Lung (tissue), 16 donors: ENCODE data around the gene CPLANE2. TPM values are rescaled to one million over a fixed set of nuclear protein-coding genes. Genes with fewer than 3 reads are reported as not detected.

Experiments used
- ATAC-seq: fragments of 200-7000 bp; cut with Tn5 transposase; one replicate; pipeline ENCODE4 v1.9.1; 2020; ENCODE audit warnings: moderate number of reproducible peaks; ENCODE audit not compliant: insufficient read depth, low FRiP score
- DNase-seq, 3 donors: peaks; one replicate each; pipeline ENCODE4 v3.0.0-alpha.2; 2013 to 2017
- H3K27ac ChIP-seq, 2 donors: one replicate each; pipeline ENCODE4 v1.5.1; 2013; ENCODE audit warnings: mild to moderate bottlenecking in 2 of 2, moderate library complexity in 2 of 2, control low read depth in 1 of 2, inconsistent platforms in 1 of 2, low read depth in 1 of 2, low read length in 1 of 2
- H3K27me3 ChIP-seq, 3 donors: one replicate each; pipeline ENCODE4 v1.5.1; 2013; ENCODE audit warnings: low read length in 2 of 3; ENCODE audit not compliant: control insufficient read depth in 3 of 3, insufficient read depth in 3 of 3
- H3K36me3 ChIP-seq, 4 donors: one replicate each; pipeline ENCODE4 v1.5.1; 2013; ENCODE audit warnings: low read length in 4 of 4, mild to moderate bottlenecking in 1 of 4, moderate library complexity in 1 of 4; ENCODE audit not compliant: control insufficient read depth in 4 of 4, insufficient read depth in 4 of 4
- H3K4me1 ChIP-seq, 5 donors: one replicate each; pipeline ENCODE4 v1.5.1; 2013; ENCODE audit warnings: low read length in 5 of 5, mild to moderate bottlenecking in 2 of 5, moderate library complexity in 1 of 5; ENCODE audit not compliant: control insufficient read depth in 5 of 5, insufficient read depth in 5 of 5
- H3K4me3 ChIP-seq: one replicate; pipeline ENCODE4 v1.5.1; 2013; ENCODE audit warnings: mild to moderate bottlenecking, control low read depth, moderate library complexity
- H3K9ac ChIP-seq, 2 donors: one replicate each; pipeline ENCODE4 v1.5.1; 2013; ENCODE audit warnings: low read length in 2 of 2, control low read depth in 1 of 2; ENCODE audit not compliant: insufficient read depth in 1 of 2
- H3K9me3 ChIP-seq, 4 donors: one replicate each; pipeline ENCODE4 v1.5.1; 2013; ENCODE audit warnings: low read length in 3 of 4, mild to moderate bottlenecking in 1 of 4, moderate library complexity in 1 of 4; ENCODE audit not compliant: control insufficient read depth in 4 of 4, insufficient read depth in 3 of 4
- WGBS, 2 donors: extraction: QIAGEN DNeasy Blood & Tissue Kit; methylation state at CpG; one replicate each; pipeline ENCODE4 v1.1.7; 2013; 5-methylcytosine and 5-hydroxymethylcytosine counted together
- long read RNA-seq, 5 donors: transcript quantifications; one replicate each; lab custom pipeline, GENCODE V29; 2026
- polyA plus RNA-seq, 2 donors: library from polyadenylated mRNA; stranded (reverse); fragments of 200-250 nt; gene quantifications; one replicate each; pipeline ENCODE4 v1.2.1, GENCODE V29; 2013
- total RNA-seq, 2 donors: library from RNA; depleted of rRNA in 1 of 2; stranded (reverse); fragments of >200 nt in 1 of 2; gene quantifications; one replicate each; pipeline ENCODE4 v1.2.1, GENCODE V29; 2014 to 2021
- TF ChIP-seq, protein P1 (sequence below): IDR thresholded peaks from 2 replicates; pipeline ENCODE4 v1.5.1; 2012; ENCODE audit warnings: mild to moderate bottlenecking; ENCODE audit errors: control extremely low read depth, extremely low read depth
- donor health status: control.
- donor health status: control.
- donor health status: Bipolar disorder and iron deficiency.
- donor health status: healthy.
- donor health status: DM: yes; HTN: yes; CAD: no.

Gene CPLANE2, protein sequence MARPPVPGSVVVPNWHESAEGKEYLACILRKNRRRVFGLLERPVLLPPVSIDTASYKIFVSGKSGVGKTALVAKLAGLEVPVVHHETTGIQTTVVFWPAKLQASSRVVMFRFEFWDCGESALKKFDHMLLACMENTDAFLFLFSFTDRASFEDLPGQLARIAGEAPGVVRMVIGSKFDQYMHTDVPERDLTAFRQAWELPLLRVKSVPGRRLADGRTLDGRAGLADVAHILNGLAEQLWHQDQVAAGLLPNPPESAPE
- total RNA-seq, result 10 to 100 TPM in 1 of 2 donors, 1 to 10 TPM in 1; 4.5 to 13.7 TPM
- 1 to 10 TPM; 5.3 to 5.9 TPM for polyA plus RNA-seq
- long read RNA-seq, donor 1, partial matches to known transcripts, result 0 of 3 reads
- long read RNA-seq, donor 1, other reads (novel, unspliced or antisense), result 0 of 3 reads
- long read RNA-seq, donor 2, partial matches to known transcripts, result 0 of 1 reads
- long read RNA-seq, donor 2, other reads (novel, unspliced or antisense), result 0 of 1 reads
- long read RNA-seq, donor 3, result 0 reads
- long read RNA-seq, donor 4, partial matches to known transcripts, result 0 of 1 reads
- long read RNA-seq, donor 4, other reads (novel, unspliced or antisense), result 0 of 1 reads
- long read RNA-seq, donor 5, partial matches to known transcripts, result 0 of 2 reads
- long read RNA-seq, donor 5, other reads (novel, unspliced or antisense), result 0 of 2 reads

DNA sequence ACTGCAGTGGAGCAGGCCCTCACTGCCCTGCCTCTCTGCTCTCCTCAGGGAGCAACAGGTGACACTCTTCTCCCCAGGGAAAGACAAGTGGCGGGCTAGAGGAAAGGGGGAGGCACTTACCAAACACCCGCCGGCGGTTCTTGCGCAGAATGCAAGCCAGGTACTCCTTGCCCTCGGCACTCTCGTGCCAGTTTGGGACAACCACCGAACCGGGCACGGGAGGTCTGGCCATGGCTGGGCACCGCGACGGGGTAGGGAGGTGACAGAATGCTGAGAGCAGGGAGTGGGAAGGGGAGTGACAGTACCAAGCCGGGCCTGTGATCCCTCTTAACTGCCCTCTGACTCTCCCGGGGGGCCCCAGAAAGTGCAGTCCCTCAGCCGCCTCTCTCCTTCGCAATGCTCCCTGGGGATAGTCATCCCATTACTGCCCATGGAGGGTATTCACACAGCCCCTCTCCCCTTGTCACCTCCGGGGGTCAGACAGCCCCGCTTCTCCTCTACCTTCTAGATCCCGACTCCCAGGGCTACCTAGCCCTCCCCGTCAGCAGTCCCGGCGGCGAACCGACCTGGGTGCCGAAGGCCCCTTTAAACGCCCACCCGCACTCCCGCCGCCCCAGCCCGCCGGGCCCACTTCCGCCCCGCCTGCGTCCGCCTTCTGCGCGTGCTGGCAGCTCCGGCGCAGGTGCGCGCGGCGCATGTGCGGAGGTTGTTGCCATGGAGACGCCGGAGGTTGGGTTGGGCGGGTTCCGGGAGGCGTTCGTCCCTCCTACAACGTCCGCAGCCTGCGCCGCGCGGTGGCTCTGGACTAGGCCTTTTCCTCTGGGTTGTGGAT, at the start of gene CPLANE2:
CPLANE2 (minus strand) TSS at position 673 of the 832 bp plus-strand sequence; CDS start at position 232, 441 bp downstream.
- Histone ChIP-seq H3K4me3 (peak within 1 kb of the TSS; percentile 52), H3K9ac (peak within 1 kb of the TSS; percentile 76 to 78), H3K27me3 (no peaks in the 10 kb centered on the region), H3K9me3 (no peaks in the 10 kb centered on the region), H3K36me3 (peaks cover 0 to 2% (median 0%) of the 10 kb centered on the region in 4 donors), H3K4me1 (peaks cover 0 to 15% (median 4%) of the 10 kb centered on the region in 5 donors), H3K27ac (peak within 1 kb of the TSS; percentile 90)
- TF ChIP-seq, protein P1, sequence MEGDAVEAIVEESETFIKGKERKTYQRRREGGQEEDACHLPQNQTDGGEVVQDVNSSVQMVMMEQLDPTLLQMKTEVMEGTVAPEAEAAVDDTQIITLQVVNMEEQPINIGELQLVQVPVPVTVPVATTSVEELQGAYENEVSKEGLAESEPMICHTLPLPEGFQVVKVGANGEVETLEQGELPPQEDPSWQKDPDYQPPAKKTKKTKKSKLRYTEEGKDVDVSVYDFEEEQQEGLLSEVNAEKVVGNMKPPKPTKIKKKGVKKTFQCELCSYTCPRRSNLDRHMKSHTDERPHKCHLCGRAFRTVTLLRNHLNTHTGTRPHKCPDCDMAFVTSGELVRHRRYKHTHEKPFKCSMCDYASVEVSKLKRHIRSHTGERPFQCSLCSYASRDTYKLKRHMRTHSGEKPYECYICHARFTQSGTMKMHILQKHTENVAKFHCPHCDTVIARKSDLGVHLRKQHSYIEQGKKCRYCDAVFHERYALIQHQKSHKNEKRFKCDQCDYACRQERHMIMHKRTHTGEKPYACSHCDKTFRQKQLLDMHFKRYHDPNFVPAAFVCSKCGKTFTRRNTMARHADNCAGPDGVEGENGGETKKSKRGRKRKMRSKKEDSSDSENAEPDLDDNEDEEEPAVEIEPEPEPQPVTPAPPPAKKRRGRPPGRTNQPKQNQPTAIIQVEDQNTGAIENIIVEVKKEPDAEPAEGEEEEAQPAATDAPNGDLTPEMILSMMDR, result no peak
- ATAC-seq (peak; percentile 94), DNase-seq (peak; percentile 93 to 97 (median 94))
- 1 to 3% methylated on average over 57 of the region's 57 CpGs for WGBS, 2 donors

GRCh38 chr1:16286122-16286521, 49.1 kb upstream of the CPLANE2 start:
- TF ChIP-seq, protein P1, result no peak
- H3K4me3 ChIP-seq, result no peak overlapping the region
- H3K9me3 ChIP-seq, result no peaks in the 10 kb centered on the region
- ATAC-seq (no peak), DNase-seq (no peak)
- no peak overlapping the region for H3K9ac ChIP-seq
- H3K27ac ChIP-seq, result no peak overlapping the region
- no peaks in the 10 kb centered on the region for H3K27me3 ChIP-seq
- 94 to 95% methylated on average over 4 of the region's 4 CpGs for WGBS, 2 donors
- peaks cover 0 to 4% (median 0%) of the 10 kb centered on the region in 5 donors for H3K4me1 ChIP-seq
- peaks cover 0 to 9% (median under 1%) of the 10 kb centered on the region in 4 donors for H3K36me3 ChIP-seq

DNA sequence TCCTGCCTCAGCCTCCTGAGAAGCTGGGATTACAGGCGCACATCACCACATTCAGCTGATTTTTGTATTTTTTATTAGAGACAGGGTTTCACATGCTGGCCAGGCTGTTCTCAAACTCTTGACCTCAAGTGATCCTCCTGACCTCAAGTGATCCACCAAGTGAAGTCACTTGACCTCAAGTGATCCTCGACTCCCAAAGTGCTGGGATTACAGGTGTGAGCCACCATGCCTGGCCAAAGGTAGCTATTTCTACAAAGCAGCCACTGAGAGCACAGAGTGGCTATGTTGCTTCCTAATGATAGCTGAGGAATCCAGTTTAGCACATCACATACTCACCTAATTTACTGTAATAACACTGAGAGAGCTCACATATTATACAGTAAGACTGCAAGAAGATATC, 44.8 kb upstream of the CPLANE2 start:
- WGBS, 2 donors, result 81 to 92% methylated on average over 2 of the region's 2 CpGs
- no peak for DNase-seq

More for the DNA sequence above, 44.8 kb upstream of the CPLANE2 start:
- ATAC-seq, result no peak
- TF ChIP-seq, protein P1, result no peak
- Histone ChIP-seq H3K9me3 (no peaks in the 10 kb centered on the region), H3K27ac (no peak overlapping the region), H3K4me1 (peaks cover 0 to 4% (median 0%) of the 10 kb centered on the region in 5 donors), H3K9ac (no peak overlapping the region), H3K27me3 (no peaks in the 10 kb centered on the region), H3K36me3 (peaks cover 0 to 4% (median 2%) of the 10 kb centered on the region in 4 donors), H3K4me3 (no peak overlapping the region)
